Calu3 (cell line): ENCODE results near the gene NCS1. TPM values are rescaled to one million over a fixed set of nuclear protein-coding genes. Genes with fewer than 3 reads are reported as not detected.

Source experiments
- BruUV-seq: library from RNA; stranded (reverse); fragments of 400-500 nt; replicated peaks from 2 replicates; lab custom pipeline; 2021; lab: Mats Ljungman, UMichigan
- CTCF ChIA-PET: fragments of 300-600 bp; sonication (Branson Sonifier 250); formaldehyde crosslinking; loops from one replicate; lab custom pipeline; 2022; ENCODE audit warnings: antibody characterized with exemption; lab: Charles Lee
- DNase-seq: peaks from one replicate; pipeline ENCODE4 v3.0.0; 2022
- H3K27ac Mint-ChIP-seq: one replicate; pipeline ENCODE4 v1.8.0; 2022; ENCODE audit warnings: mixed read lengths; ENCODE audit not compliant: unreplicated experiment
- H3K27me3 Mint-ChIP-seq: one replicate; pipeline ENCODE4 v1.8.0; 2022; ENCODE audit warnings: mixed read lengths; ENCODE audit not compliant: unreplicated experiment
- H3K36me3 Mint-ChIP-seq: one replicate; pipeline ENCODE4 v1.8.0; 2022; ENCODE audit warnings: mild to moderate bottlenecking, moderate library complexity, mixed read lengths; ENCODE audit not compliant: insufficient read depth, unreplicated experiment
- H3K4me1 Mint-ChIP-seq: one replicate; pipeline ENCODE4 v1.8.0; 2022; ENCODE audit warnings: mild to moderate bottlenecking, low read depth, mixed read lengths; ENCODE audit not compliant: unreplicated experiment
- H3K4me3 Mint-ChIP-seq: one replicate; pipeline ENCODE4 v1.8.0; 2022; ENCODE audit warnings: mild to moderate bottlenecking, low read depth, moderate library complexity, mixed read lengths; ENCODE audit not compliant: unreplicated experiment
- H3K9me3 Mint-ChIP-seq: one replicate; pipeline ENCODE4 v1.8.0; 2022; ENCODE audit warnings: low read depth, mixed read lengths; ENCODE audit not compliant: unreplicated experiment
- intact Hi-C: fragments of 100-400 bp; cut with micrococcal nuclease; formaldehyde crosslinking; loops from one replicate; pipeline ENCODE4 v1.10.0; 2022; ENCODE audit not compliant: unreplicated experiment
- total RNA-seq: library from RNA; stranded (reverse); gene quantifications from 2 replicates; pipeline ENCODE4 v1.2.3, GENCODE V29; 2022
- TF ChIP-seq, protein P1 (sequence below): fragments of 200-600 bp; IDR thresholded peaks from one replicate; pipeline ENCODE4 v1.8.0; 2022; ENCODE audit warnings: antibody characterized with exemption; ENCODE audit not compliant: unreplicated experiment

The NCS1 gene
- total RNA-seq, 1 experiment from 2014 or later: 16.1 TPM

DNA sequence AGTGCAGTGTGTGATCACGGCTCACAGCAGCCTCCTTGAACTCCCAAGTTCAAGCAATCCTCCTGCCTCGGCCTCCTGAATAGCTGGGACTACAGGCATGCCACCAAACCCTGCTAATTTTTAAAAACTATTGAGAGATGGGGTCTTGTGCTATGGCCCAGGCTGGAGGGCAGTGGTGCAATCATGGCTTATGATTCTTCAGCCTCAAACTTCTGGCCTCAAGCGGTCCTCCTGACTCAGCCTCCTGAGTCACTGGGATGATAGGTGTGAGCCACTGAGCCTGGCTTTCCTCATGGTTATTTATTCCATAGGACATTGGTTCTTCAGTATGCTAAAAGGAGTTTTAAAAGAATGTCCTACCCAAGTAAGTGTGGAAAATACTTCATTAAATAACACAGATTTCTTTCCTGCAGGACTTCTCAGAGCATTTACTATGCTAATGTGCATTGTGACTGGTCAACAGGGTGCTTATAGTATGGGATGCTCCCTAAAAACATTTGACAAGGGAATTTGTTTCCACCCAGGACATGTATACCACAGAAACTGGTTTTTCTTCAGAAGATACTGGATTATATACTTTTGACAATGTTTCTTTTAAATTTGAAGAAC lies 11.2 kb upstream of the NCS1 start:
- intact Hi-C loops: no loop called here
- peaks cover 13% of the 10 kb centered on the region for H3K27me3 Mint-ChIP-seq
- H3K27ac Mint-ChIP-seq: no peak overlapping the region
- no peak overlapping the region for H3K4me3 Mint-ChIP-seq
- H3K36me3 Mint-ChIP-seq: peaks cover 4% of the 10 kb centered on the region
- TF ChIP-seq, protein P1, sequence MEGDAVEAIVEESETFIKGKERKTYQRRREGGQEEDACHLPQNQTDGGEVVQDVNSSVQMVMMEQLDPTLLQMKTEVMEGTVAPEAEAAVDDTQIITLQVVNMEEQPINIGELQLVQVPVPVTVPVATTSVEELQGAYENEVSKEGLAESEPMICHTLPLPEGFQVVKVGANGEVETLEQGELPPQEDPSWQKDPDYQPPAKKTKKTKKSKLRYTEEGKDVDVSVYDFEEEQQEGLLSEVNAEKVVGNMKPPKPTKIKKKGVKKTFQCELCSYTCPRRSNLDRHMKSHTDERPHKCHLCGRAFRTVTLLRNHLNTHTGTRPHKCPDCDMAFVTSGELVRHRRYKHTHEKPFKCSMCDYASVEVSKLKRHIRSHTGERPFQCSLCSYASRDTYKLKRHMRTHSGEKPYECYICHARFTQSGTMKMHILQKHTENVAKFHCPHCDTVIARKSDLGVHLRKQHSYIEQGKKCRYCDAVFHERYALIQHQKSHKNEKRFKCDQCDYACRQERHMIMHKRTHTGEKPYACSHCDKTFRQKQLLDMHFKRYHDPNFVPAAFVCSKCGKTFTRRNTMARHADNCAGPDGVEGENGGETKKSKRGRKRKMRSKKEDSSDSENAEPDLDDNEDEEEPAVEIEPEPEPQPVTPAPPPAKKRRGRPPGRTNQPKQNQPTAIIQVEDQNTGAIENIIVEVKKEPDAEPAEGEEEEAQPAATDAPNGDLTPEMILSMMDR: no peak
- H3K4me1 Mint-ChIP-seq: no peaks in the 10 kb centered on the region
- no peaks in the 10 kb centered on the region for H3K9me3 Mint-ChIP-seq
- no peak for DNase-seq
- CTCF ChIA-PET: no interaction called here
- BruUV-seq: no TSS peak

DNA sequence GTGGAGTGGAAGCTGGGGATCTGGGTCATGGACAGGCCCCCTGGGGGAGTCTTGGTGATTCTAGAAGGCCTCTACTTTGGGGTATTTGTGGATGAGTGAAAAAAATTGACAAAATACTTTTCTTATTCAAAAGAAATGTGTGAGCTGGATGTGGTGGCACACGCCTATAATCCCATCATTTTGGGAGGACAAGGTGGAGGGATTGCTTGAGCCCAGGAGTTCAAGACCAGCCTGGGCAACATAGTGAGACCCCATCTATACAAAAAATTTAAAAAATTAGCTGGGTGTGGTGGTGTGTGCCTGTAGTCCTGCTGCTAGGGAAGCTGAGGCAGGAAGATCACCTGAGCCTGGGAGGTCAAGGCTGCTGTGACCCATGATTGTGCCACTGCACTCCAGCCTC lies 6.6 kb upstream of the NCS1 start:
- Mint-ChIP-seq H3K36me3 (peaks cover 4% of the 10 kb centered on the region), H3K4me1 (no peaks in the 10 kb centered on the region), H3K27ac (no peak overlapping the region), H3K4me3 (no peak overlapping the region), H3K9me3 (no peaks in the 10 kb centered on the region), H3K27me3 (peaks cover 52% of the 10 kb centered on the region)
- BruUV-seq: no TSS peak
- CTCF ChIA-PET: no interaction called here
- no peak for DNase-seq
- TF ChIP-seq, protein P1: no peak
- intact Hi-C loops: no loop called here

DNA sequence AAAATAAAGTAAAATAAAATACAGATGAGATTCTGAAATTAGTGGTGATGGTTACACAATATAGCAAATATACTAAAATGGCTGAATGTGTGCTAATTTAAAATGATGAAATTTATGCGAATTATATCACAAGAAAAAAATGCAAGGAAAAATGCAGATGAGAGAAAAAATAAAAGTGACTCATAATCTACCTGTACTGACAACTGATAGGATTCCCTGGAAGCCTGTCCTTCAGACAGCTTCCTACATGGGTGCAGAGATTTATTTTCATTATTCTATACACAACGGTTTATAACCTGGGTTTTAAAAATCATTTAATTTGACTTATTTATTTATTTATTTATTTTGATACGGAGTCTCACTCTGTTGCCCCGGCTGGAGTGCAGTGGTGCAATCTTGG lies 5.8 kb upstream of the NCS1 start:
- H3K4me3 Mint-ChIP-seq: no peak overlapping the region
- H3K36me3 Mint-ChIP-seq: peaks cover 4% of the 10 kb centered on the region
- no peaks in the 10 kb centered on the region for H3K4me1 Mint-ChIP-seq
- TF ChIP-seq, protein P1: no peak
- CTCF ChIA-PET: no interaction called here
- intact Hi-C loops: no loop called here
- DNase-seq: no peak
- BruUV-seq: no TSS peak
- H3K27me3 Mint-ChIP-seq: peaks cover 60% of the 10 kb centered on the region
- H3K9me3 Mint-ChIP-seq: no peaks in the 10 kb centered on the region
- H3K27ac Mint-ChIP-seq: no peak overlapping the region

DNA sequence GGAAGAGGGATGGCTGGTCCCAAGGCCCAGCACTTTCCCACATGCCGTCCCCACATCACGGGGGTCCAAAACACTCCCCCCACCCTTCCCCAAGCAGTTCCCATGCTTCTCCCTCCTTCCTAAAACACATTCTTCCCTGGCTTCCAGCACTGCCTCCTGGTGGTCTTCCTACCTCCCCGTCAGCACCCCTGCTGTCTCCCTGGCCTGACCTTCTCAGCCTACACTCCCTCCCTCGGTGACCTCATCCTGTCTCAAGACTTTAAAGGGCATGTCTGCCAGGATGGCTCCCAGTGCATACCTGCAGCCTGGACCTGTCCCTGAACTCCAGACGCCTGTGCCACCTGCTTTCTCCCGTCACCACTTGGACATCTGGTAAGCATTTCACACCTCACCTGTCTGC lies 4.3 kb upstream of the NCS1 start:
- CTCF ChIA-PET: no interaction called here
- no peaks in the 10 kb centered on the region for H3K4me1 Mint-ChIP-seq

More for the DNA sequence above, 4.3 kb upstream of the NCS1 start:
- TF ChIP-seq, protein P1: no peak
- intact Hi-C loops: no loop called here
- Mint-ChIP-seq H3K36me3 (peaks cover 4% of the 10 kb centered on the region), H3K4me3 (no peak overlapping the region), H3K27ac (no peak overlapping the region), H3K9me3 (no peaks in the 10 kb centered on the region), H3K27me3 (peaks cover 61% of the 10 kb centered on the region)
- DNase-seq: no peak
- BruUV-seq: no TSS peak
